CD4-positive, alpha-beta T cell (primary cell): ENCODE measurements around the gene TMEM164. TPM values are rescaled to one million over a fixed set of nuclear protein-coding genes. Genes with fewer than 3 reads are reported as not detected.

Experiments used
- ATAC-seq: fragments of 200-7000 bp; cut with Tn5 transposase; one replicate; pipeline ENCODE4 v1.10.0; 2022; ENCODE audit warnings: mild to moderate bottlenecking; ENCODE audit not compliant: poor library complexity
- CTCF ChIA-PET: fragments of 350-600 bp; sonication (Branson Sonifier 250); formaldehyde crosslinking; loops from one replicate; lab custom pipeline; 2021; ENCODE audit warnings: antibody characterized with exemption, inconsistent platforms; lab: Charles Lee
- POLR2A ChIA-PET: fragments of 350-600 bp; sonication (Branson Sonifier 250); formaldehyde crosslinking; loops from one replicate; lab custom pipeline; 2021; ENCODE audit warnings: antibody characterized with exemption, inconsistent platforms; lab: Charles Lee
- DNase-seq, 14 experiments: peaks; one replicate each; pipeline ENCODE4 v3.0.0-alpha.2; 2013 to 2020; ENCODE audit warnings: mixed read lengths in 2 of 14
- H3K27ac ChIP-seq, 2 donors: one replicate each; pipeline versions ENCODE4 v1.5.1 to v1.7.0; 2013; ENCODE audit warnings: low read length in 2 of 2, low read depth in 1 of 2, mild to moderate bottlenecking in 1 of 2
- H3K27me3 ChIP-seq, 2 experiments: 1 replicate in 1 of 2; 2 replicates in 1 of 2; pipeline versions ENCODE4 v1.6.1 to v1.7.0; 2013; ENCODE audit warnings: low read length in 2 of 2, control low read depth in 1 of 2, mild to moderate bottlenecking in 1 of 2, moderate library complexity in 1 of 2; ENCODE audit not compliant: insufficient read depth in 2 of 2, control insufficient read depth in 1 of 2
- H3K36me3 ChIP-seq: one replicate; pipeline ENCODE4 v1.6.1; 2013; ENCODE audit warnings: low read length, control low read depth; ENCODE audit not compliant: insufficient read depth
- H3K4me1 ChIP-seq: one replicate; pipeline ENCODE4 v1.6.1; 2013; ENCODE audit warnings: low read length, control low read depth; ENCODE audit not compliant: insufficient read depth
- H3K4me3 ChIP-seq: one replicate; pipeline ENCODE4 v1.5.1; 2013; ENCODE audit warnings: mild to moderate bottlenecking, low read length, moderate library complexity
- H3K9me3 ChIP-seq, 2 experiments: 1 replicate in 1 of 2; 2 replicates in 1 of 2; pipeline versions ENCODE4 v1.6.1 to v1.7.0; 2013; ENCODE audit warnings: low read length in 2 of 2, mild to moderate bottlenecking in 2 of 2, control low read depth in 1 of 2, moderate library complexity in 1 of 2; ENCODE audit not compliant: control insufficient read depth in 1 of 2, insufficient read depth in 1 of 2
- H3K27ac Mint-ChIP-seq: one replicate; pipeline ENCODE4 v1.8.0; 2020; ENCODE audit warnings: mixed read lengths
- H3K27me3 Mint-ChIP-seq: one replicate; pipeline ENCODE4 v1.8.0; 2021; ENCODE audit warnings: mixed read lengths
- H3K36me3 Mint-ChIP-seq: one replicate; pipeline ENCODE4 v1.8.0; 2021; ENCODE audit warnings: low read depth, mixed read lengths
- H3K4me1 Mint-ChIP-seq: one replicate; pipeline ENCODE4 v1.8.0; 2021; ENCODE audit warnings: low read depth, mixed read lengths
- H3K4me3 Mint-ChIP-seq: one replicate; pipeline ENCODE4 v1.8.0; 2020; ENCODE audit warnings: mild to moderate bottlenecking, mixed read lengths
- H3K9me3 Mint-ChIP-seq: one replicate; pipeline ENCODE4 v1.8.0; 2020; ENCODE audit warnings: mixed read lengths
- intact Hi-C, 2 experiments: fragments of 100-400 bp; cut with DNase I in 1 of 2; cut with micrococcal nuclease in 1 of 2; formaldehyde crosslinking; loops; one replicate each; pipeline versions ENCODE4 v1.15.1 to v1.9.0; 2023 to 2025; cut with DNase I, micrococcal nuclease
- total RNA-seq, 174 experiments: library from RNA in 2 of 174; stranded (reverse) in 2 of 174; gene quantifications; one replicate each; pipeline ENCODE4 v1.2.3 and lab custom pipeline; 2021 to 2026
- TF ChIP-seq, protein P1 (sequence below): fragments of 200-600 bp; IDR thresholded peaks from one replicate; pipeline ENCODE4 v1.8.0; 2022; ENCODE audit warnings: antibody characterized with exemption, mild to moderate bottlenecking

Gene TMEM164
- total RNA-seq, 2 experiments from 2014 or later = 11.1 to 13.4 TPM

DNA sequence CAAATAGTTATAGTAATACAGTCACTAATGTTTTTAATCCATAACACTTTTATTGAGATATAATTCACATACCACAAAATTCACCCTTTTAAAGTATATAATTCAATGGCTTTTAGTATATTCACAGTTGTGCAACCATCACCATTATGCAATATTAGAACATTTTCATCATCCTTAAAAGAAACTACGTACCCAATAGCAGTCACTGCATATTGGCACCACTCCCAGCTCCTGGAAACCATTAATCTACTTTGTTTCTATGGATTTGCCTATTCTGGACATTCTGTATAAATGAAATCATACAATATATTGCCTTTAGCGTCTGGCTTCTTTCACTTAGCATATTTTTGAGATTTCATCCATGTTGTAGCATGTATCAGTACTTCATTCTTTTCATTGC is 215.7 kb downstream of the TMEM164 start:
- Mint-ChIP-seq H3K27me3 (no peaks in the 10 kb centered on the region), H3K27ac (no peak overlapping the region), H3K4me3 (no peak overlapping the region), H3K9me3 (no peaks in the 10 kb centered on the region), H3K36me3 (peaks cover 24% of the 10 kb centered on the region), H3K4me1 (peaks cover 48% of the 10 kb centered on the region)
- ChIA-PET CTCF (no interaction called here), POLR2A (interaction anchor here (1.6 to 1.8 kb wide), 2 partner anchors 26 to 99 kb away, joined by 4 to 6 read pairs; partner anchors contain the start of gene AMMECR1)
- H3K36me3 ChIP-seq = no peaks in the 10 kb centered on the region
- no peaks in the 10 kb centered on the region for H3K9me3 ChIP-seq
- no peaks in the 10 kb centered on the region for H3K4me1 ChIP-seq
- H3K4me3 ChIP-seq = no peak overlapping the region
- TF ChIP-seq, protein P1, sequence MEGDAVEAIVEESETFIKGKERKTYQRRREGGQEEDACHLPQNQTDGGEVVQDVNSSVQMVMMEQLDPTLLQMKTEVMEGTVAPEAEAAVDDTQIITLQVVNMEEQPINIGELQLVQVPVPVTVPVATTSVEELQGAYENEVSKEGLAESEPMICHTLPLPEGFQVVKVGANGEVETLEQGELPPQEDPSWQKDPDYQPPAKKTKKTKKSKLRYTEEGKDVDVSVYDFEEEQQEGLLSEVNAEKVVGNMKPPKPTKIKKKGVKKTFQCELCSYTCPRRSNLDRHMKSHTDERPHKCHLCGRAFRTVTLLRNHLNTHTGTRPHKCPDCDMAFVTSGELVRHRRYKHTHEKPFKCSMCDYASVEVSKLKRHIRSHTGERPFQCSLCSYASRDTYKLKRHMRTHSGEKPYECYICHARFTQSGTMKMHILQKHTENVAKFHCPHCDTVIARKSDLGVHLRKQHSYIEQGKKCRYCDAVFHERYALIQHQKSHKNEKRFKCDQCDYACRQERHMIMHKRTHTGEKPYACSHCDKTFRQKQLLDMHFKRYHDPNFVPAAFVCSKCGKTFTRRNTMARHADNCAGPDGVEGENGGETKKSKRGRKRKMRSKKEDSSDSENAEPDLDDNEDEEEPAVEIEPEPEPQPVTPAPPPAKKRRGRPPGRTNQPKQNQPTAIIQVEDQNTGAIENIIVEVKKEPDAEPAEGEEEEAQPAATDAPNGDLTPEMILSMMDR = no peak
- H3K27me3 ChIP-seq = no peaks in the 10 kb centered on the region
- no peak overlapping the region for H3K27ac ChIP-seq
- intact Hi-C loops = loop anchor here in 1 of 2 experiments (10.0 kb wide), 1 partner anchor 56 kb away; no protein-coding TSS in a partner anchor
- DNase-seq (no peak), ATAC-seq (no peak)

DNA sequence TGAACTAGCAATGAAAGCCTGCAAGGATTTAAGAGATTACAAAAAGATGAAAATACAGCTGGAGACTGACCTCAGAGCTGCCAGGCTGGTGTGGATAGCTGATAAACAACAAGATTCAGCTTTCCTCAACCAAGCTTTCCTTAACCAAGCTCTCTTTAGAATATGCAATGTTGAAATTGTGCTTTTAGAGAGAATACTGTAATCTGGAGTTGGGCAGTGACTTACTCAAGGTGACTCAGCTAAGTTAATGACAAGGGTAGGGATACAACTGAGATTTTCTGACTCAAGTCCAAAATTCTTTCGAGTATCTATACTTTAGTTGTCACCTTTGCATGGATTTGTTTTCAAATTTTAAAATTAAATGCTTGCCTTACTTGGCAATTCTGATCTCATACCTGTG is 217.0 kb downstream of the TMEM164 start:
- H3K36me3 Mint-ChIP-seq = peaks cover 19% of the 10 kb centered on the region
- Histone ChIP-seq H3K4me3 (no peak overlapping the region), H3K27ac (no peak overlapping the region), H3K27me3 (no peaks in the 10 kb centered on the region), H3K4me1 (no peaks in the 10 kb centered on the region), H3K9me3 (no peaks in the 10 kb centered on the region), H3K36me3 (no peaks in the 10 kb centered on the region)
- TF ChIP-seq, protein P1 = no peak
- no peaks in the 10 kb centered on the region for H3K9me3 Mint-ChIP-seq
- H3K27ac Mint-ChIP-seq = no peak overlapping the region
- intact Hi-C loops = loop anchor here (10.0 kb wide), 2 partner anchors 55 to 95 kb away; partner anchors contain the start of gene AMMECR1 (in 1 of the 2)
- peaks cover 58% of the 10 kb centered on the region for H3K4me1 Mint-ChIP-seq
- DNase-seq (no peak), ATAC-seq (no peak)
- POLR2A ChIA-PET = interaction anchor here (1.8 kb wide), 2 partner anchors 10 to 98 kb away, joined by 6 to 10 read pairs; partner anchors contain the start of gene AMMECR1
- CTCF ChIA-PET = interaction anchor here (0.7 to 1.1 kb wide), 2 partner anchors 15 to 24 kb away, joined by 3 read pairs; no protein-coding TSS in a partner anchor
- H3K27me3 Mint-ChIP-seq = no peaks in the 10 kb centered on the region
- H3K4me3 Mint-ChIP-seq = no peak overlapping the region

DNA sequence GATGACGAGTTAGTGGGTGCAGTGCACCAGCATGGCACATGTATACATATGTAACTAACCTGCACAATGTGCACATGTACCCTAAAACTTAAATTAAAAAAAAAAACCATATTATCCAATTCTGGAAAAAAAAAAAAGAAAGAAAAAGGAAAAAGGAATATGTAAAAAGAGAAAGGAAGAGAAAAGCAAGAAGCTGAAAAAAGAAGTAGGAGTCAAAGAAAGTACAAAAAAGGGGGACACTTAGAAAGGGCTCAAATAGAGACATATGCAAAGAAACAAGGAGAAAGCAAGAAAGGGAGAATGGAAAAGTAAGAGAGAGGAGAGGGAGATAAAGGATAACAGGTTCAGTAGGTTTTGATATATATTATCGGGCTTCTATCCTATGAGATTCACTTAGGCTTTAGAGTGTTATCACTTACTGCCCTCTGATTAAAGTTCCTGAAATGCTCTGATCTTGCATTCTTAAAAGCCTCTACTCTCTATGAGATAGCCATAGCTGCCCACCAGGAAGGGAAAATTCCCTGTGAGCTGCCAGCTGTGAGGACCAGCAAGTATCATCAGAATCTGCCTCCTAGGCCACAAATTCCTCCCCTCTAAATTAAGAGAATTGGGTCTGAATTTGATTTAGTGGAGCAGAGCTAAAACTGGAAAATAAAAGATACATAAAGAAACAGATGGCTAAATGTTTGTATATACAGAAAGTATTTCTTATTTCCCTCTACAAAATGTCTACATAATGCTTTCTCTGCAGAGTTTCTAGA is 219.8 kb downstream of the TMEM164 start:
- Histone ChIP-seq H3K4me1 (no peaks in the 10 kb centered on the region), H3K27ac (no peak overlapping the region), H3K27me3 (no peaks in the 10 kb centered on the region), H3K36me3 (no peaks in the 10 kb centered on the region), H3K4me3 (no peak overlapping the region), H3K9me3 (no peaks in the 10 kb centered on the region)
- no peaks in the 10 kb centered on the region for H3K9me3 Mint-ChIP-seq
- H3K4me1 Mint-ChIP-seq = peaks cover 48% of the 10 kb centered on the region
- ATAC-seq = no peak
- intact Hi-C loops = loop anchor here in 1 of 2 experiments (10.0 kb wide), 1 partner anchor 92 kb away; the partner anchor contains the start of gene AMMECR1
- CTCF ChIA-PET = no interaction called here
- H3K4me3 Mint-ChIP-seq = no peak overlapping the region
- POLR2A ChIA-PET = no interaction called here
- no peaks in the 10 kb centered on the region for H3K36me3 Mint-ChIP-seq
- no peak for DNase-seq
- TF ChIP-seq, protein P1 = no peak
- H3K27me3 Mint-ChIP-seq = no peaks in the 10 kb centered on the region
- no peak overlapping the region for H3K27ac Mint-ChIP-seq
